Stomach (tissue), 4 donors: ENCODE measurements around the gene MPP1.

Experiments
- CTCF ChIP-seq, 7 experiments: fragments of 450-650 bp in 4 of 7; fragments of 200-600 bp in 3 of 7; sonication (generic) in 3 of 7; IDR thresholded peaks; one replicate each; pipeline ENCODE4 v1.5.1; 2016 to 2019; ENCODE audit warnings: antibody characterized with exemption in 7 of 7, control low read depth in 2 of 7, mild to moderate bottlenecking in 1 of 7
- EP300 ChIP-seq: sonication (generic); formaldehyde crosslinking; IDR thresholded peaks from one replicate; pipeline ENCODE4 v1.6.1; 2017; ENCODE audit warnings: antibody characterized with exemption
- POLR2A ChIP-seq, 4 donors: fragments of 450-650 bp; IDR thresholded peaks; one replicate each; pipeline ENCODE4 v1.6.1; 2016; ENCODE audit warnings: antibody characterized with exemption in 4 of 4, control low read depth in 2 of 4, mild to moderate bottlenecking in 1 of 4, moderate library complexity in 1 of 4

- no peak for TF ChIP-seq CTCF (IDR thresholded peaks at IDR 0.05)
- no peak for TF ChIP-seq POLR2A (IDR thresholded peaks at IDR 0.05)
- no peak for TF ChIP-seq EP300
Measured at GRCh38 chrX:154742613-154743012, 62.7 kb downstream of the MPP1 start.
